HG02870 (cell line): ENCODE measurements around the gene LINGO1.

Source experiments
- ATAC-seq: cut with Tn5 transposase; IDR thresholded peaks from one replicate; pipeline ENCODE4 v1.9.1; 2021; ENCODE audit warnings: mild to moderate bottlenecking, moderate library complexity; ENCODE audit not compliant: unreplicated experiment

The LINGO1 gene

DNA sequence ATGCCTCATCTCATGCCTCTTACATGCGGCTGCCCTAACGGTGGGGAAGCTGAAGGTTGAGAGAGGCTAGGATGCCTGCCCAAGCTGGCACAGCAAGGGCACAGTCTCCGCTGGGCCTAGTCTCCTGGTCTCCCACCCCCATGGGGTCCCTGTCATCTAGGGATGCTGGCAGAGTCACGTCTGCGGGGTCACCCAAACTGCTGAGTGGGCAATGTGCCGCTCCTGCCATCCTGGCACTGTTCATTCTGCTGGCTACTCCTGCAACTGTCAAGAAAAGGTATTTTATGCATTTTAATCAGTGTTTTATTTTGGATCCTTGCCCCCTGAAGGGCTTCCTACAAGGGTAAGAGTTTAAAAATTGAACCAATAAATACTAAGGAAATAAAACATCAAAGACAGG is 12.8 kb downstream of the LINGO1 start:
- ATAC-seq, result no peak

DNA sequence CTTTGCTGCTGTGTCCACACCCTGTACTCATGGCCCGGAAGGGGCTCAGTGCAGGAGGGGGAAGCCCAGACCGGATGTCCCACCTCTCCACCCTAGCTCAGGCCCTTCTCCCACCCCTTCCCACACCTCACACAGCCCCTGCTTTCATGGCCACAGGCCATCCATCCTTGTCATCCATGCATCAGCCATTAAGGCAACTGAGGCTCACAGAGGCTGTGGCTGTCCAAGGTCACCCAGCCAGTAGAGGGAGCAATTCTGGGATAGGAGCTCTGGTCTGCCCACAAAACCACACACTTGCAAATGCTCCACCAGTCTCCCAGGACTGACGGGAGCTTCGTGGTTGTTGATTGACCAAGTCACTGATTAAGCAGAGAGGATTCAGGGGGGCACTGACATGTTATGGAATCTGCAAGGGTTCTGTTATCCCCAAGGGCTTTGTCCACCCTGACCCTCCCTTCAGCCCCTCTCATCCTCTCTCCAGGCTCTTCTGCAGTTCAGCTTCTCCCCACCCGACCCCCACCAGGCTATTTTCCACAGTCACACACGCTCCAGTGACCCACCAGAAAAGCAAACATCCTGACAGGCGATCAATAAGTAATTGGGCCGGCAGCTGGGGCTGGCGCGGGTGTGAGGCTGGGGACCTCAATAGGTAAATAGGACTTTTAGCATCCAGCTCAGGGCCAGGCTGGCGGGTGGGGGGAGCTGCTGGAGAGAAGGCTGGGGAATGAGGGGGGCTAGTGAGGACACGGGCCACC is 15.1 kb downstream of the LINGO1 start:
- ATAC-seq, result no peak

GRCh38 chr15:77616072-77616471 is 16.6 kb downstream of the LINGO1 start:
- ATAC-seq, result no peak

- no peak for ATAC-seq
Observed at GRCh38 chr15:77615472-77615871, 17.2 kb downstream of the LINGO1 start.

- ATAC-seq, result no peak
Observed at GRCh38 chr15:77614251-77614806, 18.4 kb downstream of the LINGO1 start.

DNA sequence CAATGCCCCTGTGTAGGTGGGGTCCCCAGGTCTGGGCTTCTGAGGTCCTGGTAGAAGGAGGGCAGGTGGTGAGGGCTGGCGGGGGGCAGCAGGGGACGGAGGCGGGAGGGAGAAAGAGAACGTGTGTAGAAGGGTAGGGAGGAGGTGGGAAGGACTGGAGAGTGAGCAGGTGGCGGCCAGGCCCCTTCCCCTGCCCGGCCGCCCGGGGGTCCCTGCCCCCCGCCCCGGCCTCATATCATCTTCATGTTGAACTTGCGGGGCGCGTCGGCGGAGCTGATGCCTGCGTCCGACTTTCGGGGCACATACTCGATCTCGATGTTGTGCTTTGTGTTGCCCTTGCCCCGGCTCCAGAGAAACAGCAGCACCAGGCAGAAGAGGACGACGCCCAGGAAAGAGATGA is 18.9 kb downstream of the LINGO1 start:
- ATAC-seq, result no peak

DNA sequence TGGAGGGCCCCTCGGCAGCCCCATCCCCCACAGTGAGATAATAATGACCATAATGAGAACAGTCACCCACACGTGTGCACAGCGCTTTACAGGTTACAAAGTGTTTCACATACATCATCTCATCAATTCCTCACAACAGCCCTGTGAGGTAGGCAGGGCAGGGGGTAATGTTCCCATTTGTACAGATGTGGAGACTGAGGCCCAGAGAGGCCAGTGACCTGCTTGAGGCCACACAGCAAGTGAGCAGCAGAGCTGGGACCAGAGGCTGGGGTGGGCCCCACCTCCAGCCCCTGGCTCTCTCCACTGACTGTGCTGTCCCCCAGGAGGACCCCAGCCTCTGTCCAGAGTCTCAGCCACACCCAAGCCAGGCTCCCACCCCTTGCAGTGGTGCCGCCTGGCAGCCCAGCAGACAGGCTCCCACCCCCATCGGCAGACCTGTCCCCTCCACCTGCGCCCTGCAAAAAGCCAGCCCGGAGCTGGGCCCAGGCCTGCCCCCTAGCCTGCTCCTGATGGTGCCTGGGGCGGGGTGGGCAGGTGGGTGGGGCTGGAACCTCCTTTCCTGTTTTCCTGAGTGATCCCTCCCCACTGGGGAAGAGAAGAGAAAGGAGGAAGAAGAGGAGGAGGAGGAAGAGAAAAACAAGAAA is 19.6 kb downstream of the LINGO1 start:
- no peak for ATAC-seq

- ATAC-seq, result no peak
Observed at GRCh38 chr15:77611767-77612166, 20.9 kb downstream of the LINGO1 start.

DNA sequence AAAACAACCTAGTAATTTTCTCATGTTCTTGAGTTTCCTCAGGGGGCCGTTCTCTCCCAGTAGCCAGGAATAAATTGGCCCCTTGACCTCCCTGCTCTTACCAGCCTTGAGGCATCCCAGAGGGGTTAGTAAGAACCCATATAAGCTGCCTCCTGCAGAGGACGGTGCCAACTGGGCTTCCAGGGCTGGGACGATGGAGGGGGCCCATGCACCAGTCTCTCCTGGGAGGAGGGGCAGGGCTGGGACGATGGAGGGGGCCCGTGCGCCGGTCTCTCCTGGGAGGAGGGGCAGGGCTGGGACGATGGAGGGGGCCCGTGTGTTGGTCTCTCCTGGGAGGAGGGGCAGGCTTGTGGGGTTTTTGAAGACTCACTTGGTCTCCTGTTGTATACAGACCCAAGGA is 22.0 kb downstream of the LINGO1 start:
- no peak for ATAC-seq

- ATAC-seq, result no peak
Observed at GRCh38 chr15:77609558-77609957, 23.2 kb downstream of the LINGO1 start.

DNA sequence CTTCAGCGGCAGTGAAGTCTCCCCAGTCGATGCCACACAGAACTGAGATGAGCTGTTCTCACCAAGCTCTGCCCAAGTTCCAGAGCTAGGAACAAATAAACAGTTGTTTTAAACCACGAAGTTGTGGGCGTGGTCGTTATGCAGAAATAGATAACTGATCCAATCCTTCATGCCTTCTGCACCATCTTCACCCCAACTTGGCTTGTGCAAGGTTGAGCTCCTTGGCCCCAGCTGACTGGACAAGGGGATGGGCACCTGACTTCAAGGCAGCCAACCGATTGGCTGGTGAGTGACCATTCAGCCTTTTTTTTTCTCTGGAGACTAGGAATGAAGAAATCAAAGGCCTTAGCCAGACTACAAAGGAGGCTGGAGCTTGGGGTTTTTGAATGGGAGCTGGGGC is 23.9 kb downstream of the LINGO1 start:
- ATAC-seq, result no peak

GRCh38 chr15:77607894-77608261 is 24.8 kb downstream of the LINGO1 start:
- ATAC-seq, result no peak

GRCh38 chr15:77607111-77607893 is 25.4 kb downstream of the LINGO1 start:
- ATAC-seq, result no peak

DNA sequence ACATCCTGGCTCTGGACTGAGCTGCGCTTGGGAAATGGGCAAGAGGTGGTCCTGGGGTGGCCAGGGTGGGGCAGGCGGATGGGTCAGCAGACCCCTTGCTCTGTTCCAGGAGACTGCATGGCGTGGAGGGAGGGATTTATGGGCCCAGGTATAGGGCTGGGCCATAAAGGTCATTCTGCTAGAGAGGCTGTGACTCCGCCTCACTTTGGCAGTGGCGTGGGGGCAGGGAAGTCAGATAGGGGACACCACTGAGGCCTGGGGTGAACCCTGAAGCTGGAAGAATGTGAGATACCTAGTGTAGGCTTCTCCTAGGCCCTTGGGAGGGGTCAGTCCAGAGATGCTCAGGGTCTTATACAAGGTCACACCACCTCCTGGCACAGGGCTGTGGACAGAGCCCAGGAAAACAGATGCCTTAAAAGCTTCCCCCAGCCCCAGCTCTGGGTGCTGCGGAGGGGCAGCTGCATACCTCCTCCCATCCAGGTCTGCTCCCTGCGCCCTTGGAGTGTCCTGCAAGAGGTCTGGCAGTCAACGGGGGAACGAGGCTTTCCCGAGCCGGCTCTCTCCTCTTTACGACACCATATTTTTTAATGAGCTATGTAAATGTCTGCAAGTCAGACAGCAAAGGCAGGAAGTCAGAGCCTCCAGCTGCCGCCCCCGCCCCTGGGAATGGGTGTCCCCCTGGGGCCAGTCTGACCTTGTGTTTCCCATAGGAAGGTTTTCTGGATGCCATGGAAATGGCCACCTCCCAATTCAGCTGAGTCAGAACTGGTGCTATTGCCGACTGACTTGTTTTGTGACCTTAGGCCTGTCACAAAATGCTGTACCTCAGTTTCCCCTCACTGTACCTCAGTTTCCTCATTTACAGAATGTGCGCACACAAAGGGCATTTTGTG is 26.3 kb downstream of the LINGO1 start:
- no peak for ATAC-seq

DNA sequence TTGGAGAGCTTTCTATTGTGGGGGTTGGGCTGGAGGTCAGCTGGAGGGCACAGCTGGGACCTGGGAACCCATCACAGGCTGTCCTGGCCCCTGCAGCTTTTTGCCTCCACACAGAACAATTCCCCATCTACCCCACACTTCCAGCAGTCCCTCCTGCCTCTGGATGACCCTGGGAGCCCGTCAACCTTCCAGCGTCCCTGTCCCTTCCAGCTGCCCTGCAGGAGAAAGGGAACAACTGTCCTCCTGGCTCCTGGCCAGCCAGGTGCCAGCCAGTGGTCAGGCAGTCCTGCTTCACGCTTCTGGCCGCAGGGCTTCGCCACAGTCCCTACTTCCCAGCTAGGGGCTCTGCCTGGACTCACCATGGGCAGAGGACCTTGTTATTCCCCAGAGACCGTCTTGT is 27.2 kb downstream of the LINGO1 start:
- no peak for ATAC-seq

- no peak for ATAC-seq
Observed at GRCh38 chr15:77604973-77605372, 27.7 kb downstream of the LINGO1 start.

DNA sequence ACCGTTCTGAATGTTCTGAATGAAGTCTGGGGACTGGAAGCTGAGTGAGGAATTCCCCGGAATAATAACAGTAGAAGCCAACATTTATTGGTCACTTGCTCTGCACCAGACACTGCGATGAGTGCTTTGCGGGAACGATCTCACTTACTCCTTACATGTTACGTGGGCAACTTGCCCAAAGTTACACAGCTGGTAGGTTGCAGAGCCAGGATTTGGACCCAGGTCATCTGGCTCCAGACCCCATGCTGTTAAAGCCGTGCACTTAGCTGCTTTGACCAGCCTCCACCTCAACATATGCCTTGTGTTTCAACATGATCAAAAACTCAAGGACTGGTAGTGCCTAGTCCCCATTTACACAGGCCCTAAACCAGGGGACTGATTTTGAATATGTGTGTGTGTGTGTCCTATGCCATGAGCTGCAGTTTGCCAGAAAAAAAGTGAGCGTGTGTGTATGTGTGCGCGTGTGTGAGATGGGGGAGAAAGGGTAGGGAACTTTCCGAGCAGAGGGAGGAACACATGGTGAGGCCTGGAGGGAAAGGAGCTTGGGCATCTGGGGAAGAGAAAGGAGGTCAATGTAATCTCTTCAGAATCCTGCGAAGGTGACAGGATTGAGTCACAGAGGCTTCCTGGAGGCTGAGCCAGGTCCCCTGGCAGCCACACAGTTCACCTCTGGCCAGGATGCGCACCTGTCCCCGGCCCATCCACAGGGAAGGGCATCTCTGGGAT is 28.9 kb downstream of the LINGO1 start:
- no peak for ATAC-seq

DNA sequence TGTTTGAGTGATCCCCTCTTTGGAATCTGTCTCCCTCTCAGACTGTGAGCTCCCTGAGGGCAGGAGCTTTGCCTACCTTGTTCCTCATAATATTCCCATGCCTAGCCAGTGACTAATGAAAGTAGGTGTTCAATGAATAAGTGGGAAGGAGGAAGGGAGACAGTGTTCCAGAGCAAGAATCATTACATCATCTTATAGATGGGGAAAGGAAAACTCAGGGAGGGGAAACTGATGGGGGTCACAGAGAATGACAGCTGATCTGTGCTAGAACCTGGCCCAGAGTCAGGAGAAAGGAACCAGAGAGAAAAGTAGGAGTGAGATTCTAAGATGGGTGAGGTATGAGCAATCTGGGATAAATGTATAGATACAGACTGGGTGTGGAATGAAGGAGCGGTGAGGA is 29.9 kb downstream of the LINGO1 start:
- no peak for ATAC-seq

GRCh38 chr15:77599899-77600298 is 32.8 kb downstream of the LINGO1 start:
- no peak for ATAC-seq

DNA sequence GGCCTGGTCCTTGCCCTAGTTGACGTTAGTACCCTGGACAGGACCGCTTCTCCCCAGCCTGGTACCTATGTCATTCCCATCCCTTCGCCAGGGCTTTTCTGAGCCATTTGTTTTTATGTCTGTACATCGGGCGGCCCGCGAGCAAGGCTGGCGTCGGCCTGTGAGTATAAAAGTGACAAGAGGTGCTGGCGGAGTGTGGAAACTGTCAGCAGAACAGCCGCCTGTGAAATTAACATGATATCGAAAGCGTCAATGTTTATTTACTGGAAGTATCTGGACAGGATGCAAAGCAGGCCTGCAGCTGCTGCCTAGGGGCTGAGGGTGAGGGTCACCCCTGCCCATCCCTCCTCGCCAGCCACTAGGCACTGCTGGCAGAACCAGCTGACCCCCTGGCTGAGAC is 33.4 kb downstream of the LINGO1 start:
- no peak for ATAC-seq
